SH-SY5Y (cell line): ENCODE measurements around the gene CDO1.

Experiments
- GATA2 ChIP-seq: IDR thresholded peaks from 2 replicates; pipeline ENCODE4 v1.6.1; 2011; ENCODE audit warnings: mild to moderate bottlenecking, low read depth, low read length
- GATA3 ChIP-seq: IDR thresholded peaks from 2 replicates; pipeline ENCODE4 v1.6.1; 2011; ENCODE audit warnings: low read depth, mild to moderate bottlenecking, low read length, moderate library complexity

DNA sequence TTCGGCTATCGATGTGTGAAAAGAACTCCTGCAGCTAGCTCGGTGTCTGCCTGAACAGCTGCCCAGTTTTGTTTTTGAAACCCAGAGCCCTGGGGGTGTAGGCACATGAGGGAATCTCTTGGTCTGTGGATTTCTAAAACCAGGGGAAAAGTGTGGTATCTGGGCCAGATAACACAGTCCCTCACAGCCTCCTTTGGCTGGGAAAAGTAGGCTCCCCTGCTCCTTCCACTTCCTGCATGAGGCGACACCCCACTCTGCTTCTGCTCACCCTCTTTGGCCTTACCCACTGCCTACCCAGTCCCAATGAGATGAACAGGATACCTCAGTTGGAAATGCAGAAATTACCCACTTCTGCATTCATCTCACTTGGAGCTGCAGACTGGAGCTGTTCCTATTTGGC is 9.5 kb upstream of the CDO1 start:
- TF ChIP-seq GATA2 (no peak), GATA3 (no peak)
